DOHH2 (cell line): ENCODE data around the gene TRPC4AP.

Experiments used
- H3F3A ChIP-seq: fragments of 200-600 bp; sonication (generic), shearing (Covaris generic); 2 replicates; pipeline ENCODE4 v1.6.0; 2016; ENCODE audit warnings: antibody characterized with exemption, mild to moderate bottlenecking; ENCODE audit not compliant: control insufficient read depth, insufficient read depth
- H3K27ac ChIP-seq: fragments of 200-600 bp; sonication (generic); 2 replicates; pipeline ENCODE4 v1.5.1; 2014; ENCODE audit warnings: low read depth, mild to moderate bottlenecking, low read length, moderate library complexity
- H3K27me3 ChIP-seq: fragments of 200-600 bp; sonication (generic); 2 replicates; pipeline ENCODE4 v1.6.1; 2014; ENCODE audit warnings: mild to moderate bottlenecking, low read length, mixed read lengths; ENCODE audit not compliant: control insufficient read depth
- H3K36me3 ChIP-seq: fragments of 200-600 bp; sonication (generic); 2 replicates; pipeline ENCODE4 v1.6.1; 2014; ENCODE audit warnings: mild to moderate bottlenecking, low read length, moderate library complexity, mixed read lengths; ENCODE audit not compliant: control insufficient read depth
- H3K4me1 ChIP-seq: fragments of 200-600 bp; sonication (generic); 2 replicates; pipeline ENCODE4 v1.6.1; 2014; ENCODE audit warnings: mild to moderate bottlenecking, low read length, mixed read lengths; ENCODE audit not compliant: control insufficient read depth
- H3K4me2 ChIP-seq: fragments of 200-600 bp; sonication (generic); 2 replicates; pipeline ENCODE4 v1.6.0; 2014; ENCODE audit warnings: mild to moderate bottlenecking, low read length, moderate library complexity
- H3K4me3 ChIP-seq: fragments of 200-600 bp; sonication (generic); 2 replicates; pipeline ENCODE4 v1.5.1; 2014; ENCODE audit warnings: mild to moderate bottlenecking, low read length, mixed read lengths
- H3K79me2 ChIP-seq: fragments of 200-600 bp; sonication (generic); 2 replicates; pipeline ENCODE4 v1.6.1; 2014; ENCODE audit warnings: mild to moderate bottlenecking, low read length, mixed read lengths; ENCODE audit not compliant: control insufficient read depth
- H3K9me2 ChIP-seq: fragments of 200-600 bp; sonication (generic); replicated peaks from 2 replicates; pipeline ENCODE4 v1.6.1; 2014; ENCODE audit warnings: mild to moderate bottlenecking, low read length, mixed read lengths; ENCODE audit not compliant: control insufficient read depth
- H3K9me3 ChIP-seq: fragments of 200-600 bp; sonication (generic); 2 replicates; pipeline ENCODE4 v1.6.1; 2014; ENCODE audit warnings: antibody characterized with exemption, low read length, mixed read lengths; ENCODE audit not compliant: control insufficient read depth, insufficient read depth
- H4K20me1 ChIP-seq: fragments of 200-600 bp; sonication (generic); 2 replicates; pipeline ENCODE4 v1.6.0; 2014; ENCODE audit warnings: low read depth, mild to moderate bottlenecking, antibody characterized with exemption, low read length, moderate library complexity; ENCODE audit not compliant: control insufficient read depth, insufficient read depth
- EZH2phosphoT487 ChIP-seq: fragments of 200-600 bp; sonication (generic); IDR thresholded peaks from 2 replicates; pipeline ENCODE4 v1.6.1; 2017; ENCODE audit warnings: borderline replicate concordance, mild to moderate bottlenecking, antibody characterized with exemption, low read length, moderate library complexity, mixed read lengths
- TF ChIP-seq, protein P1 (sequence below): fragments of 200-600 bp; sonication (generic); IDR thresholded peaks from one replicate; pipeline ENCODE4 v1.5.1; 2014; ENCODE audit warnings: antibody characterized with exemption, mild to moderate bottlenecking, low read depth, low read length; ENCODE audit not compliant: poor library complexity, severe bottlenecking

The TRPC4AP gene

DNA sequence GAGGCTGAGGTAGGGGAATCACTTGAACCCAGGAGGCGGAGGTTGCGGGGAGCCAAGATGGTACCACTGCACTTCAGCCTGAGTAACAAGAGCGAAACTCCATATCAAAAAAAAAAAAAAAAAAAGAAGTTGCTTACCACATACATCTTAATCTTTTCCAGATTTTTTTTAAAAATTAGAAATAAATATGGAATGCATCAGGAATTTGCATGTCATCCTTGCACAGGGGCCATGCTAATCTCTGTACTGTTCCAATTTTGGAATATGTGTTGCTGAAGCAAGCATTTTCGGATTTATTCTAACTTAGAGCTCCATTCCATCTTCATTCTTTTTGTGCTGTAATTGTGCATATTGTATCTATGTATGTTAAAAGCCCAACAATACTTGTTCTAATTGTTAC, 62.5 kb downstream of the TRPC4AP start:
- TF ChIP-seq, protein P1, sequence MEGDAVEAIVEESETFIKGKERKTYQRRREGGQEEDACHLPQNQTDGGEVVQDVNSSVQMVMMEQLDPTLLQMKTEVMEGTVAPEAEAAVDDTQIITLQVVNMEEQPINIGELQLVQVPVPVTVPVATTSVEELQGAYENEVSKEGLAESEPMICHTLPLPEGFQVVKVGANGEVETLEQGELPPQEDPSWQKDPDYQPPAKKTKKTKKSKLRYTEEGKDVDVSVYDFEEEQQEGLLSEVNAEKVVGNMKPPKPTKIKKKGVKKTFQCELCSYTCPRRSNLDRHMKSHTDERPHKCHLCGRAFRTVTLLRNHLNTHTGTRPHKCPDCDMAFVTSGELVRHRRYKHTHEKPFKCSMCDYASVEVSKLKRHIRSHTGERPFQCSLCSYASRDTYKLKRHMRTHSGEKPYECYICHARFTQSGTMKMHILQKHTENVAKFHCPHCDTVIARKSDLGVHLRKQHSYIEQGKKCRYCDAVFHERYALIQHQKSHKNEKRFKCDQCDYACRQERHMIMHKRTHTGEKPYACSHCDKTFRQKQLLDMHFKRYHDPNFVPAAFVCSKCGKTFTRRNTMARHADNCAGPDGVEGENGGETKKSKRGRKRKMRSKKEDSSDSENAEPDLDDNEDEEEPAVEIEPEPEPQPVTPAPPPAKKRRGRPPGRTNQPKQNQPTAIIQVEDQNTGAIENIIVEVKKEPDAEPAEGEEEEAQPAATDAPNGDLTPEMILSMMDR: no peak
- no peak for TF ChIP-seq EZH2phosphoT487
- H3K9me2 ChIP-seq: no peaks in the 10 kb centered on the region
- no peak overlapping the region for H3K27ac ChIP-seq
- H3F3A ChIP-seq: no peaks in the 10 kb centered on the region
- H3K27me3 ChIP-seq: no peaks in the 10 kb centered on the region
- no peaks in the 10 kb centered on the region for H3K79me2 ChIP-seq
- no peaks in the 10 kb centered on the region for H3K9me3 ChIP-seq
- H3K36me3 ChIP-seq: peaks cover 32% of the 10 kb centered on the region
- no peak overlapping the region for H3K4me2 ChIP-seq
- H3K4me3 ChIP-seq: no peak overlapping the region
- no peaks in the 10 kb centered on the region for H3K4me1 ChIP-seq
- no peaks in the 10 kb centered on the region for H4K20me1 ChIP-seq

DNA sequence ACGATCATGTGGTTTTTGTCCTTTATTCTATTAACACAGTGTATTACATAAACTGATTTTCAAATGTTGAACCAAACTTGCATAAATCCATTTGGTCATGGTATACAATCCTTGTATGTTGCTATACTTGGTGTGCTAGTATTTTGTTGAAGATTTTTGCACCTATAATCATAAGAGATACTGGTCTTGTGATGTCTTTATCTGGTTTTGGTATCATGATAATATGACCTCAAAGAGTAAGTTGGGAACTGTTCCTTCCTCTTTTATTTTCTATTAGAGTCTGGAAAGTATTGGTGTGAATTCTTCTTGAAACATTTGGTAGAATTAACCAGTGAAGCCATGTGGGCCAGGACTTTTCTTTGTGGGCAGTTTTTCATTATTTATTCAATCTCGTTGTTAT, 65.3 kb downstream of the TRPC4AP start:
- Histone ChIP-seq H3K79me2 (no peaks in the 10 kb centered on the region), H3K9me3 (no peaks in the 10 kb centered on the region), H3K4me3 (no peak overlapping the region), H3K9me2 (no peaks in the 10 kb centered on the region), H3F3A (no peaks in the 10 kb centered on the region), H4K20me1 (no peaks in the 10 kb centered on the region), H3K27ac (no peak overlapping the region), H3K4me2 (no peak overlapping the region), H3K36me3 (peaks cover 17% of the 10 kb centered on the region), H3K27me3 (no peaks in the 10 kb centered on the region), H3K4me1 (no peaks in the 10 kb centered on the region)
- TF ChIP-seq, protein P1: no peak

DNA sequence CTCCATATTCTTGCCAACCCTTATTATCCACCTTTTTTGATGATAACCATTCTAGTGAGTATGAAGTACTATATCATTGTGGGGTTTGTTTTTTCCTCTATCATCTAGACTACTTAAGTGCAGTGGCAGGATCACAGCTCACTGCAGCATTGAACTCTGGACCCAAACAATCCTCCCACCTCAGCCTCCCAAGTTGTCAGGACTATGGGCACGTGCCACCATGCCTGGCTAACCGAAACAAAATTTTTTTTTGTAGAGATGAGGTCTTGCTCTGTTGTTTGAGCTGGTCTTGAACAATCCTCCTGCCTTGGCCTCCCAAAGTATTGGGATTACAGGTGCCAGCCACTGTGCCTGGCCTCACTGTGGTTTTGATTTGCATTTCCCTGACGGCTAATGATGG, 67.5 kb downstream of the TRPC4AP start:
- Histone ChIP-seq H3K27me3 (no peaks in the 10 kb centered on the region), H3K4me1 (no peaks in the 10 kb centered on the region), H3K9me3 (no peaks in the 10 kb centered on the region), H3K27ac (no peak overlapping the region), H3K9me2 (no peaks in the 10 kb centered on the region), H3K4me2 (no peak overlapping the region), H3F3A (no peaks in the 10 kb centered on the region), H4K20me1 (no peaks in the 10 kb centered on the region), H3K4me3 (no peak overlapping the region), H3K79me2 (no peaks in the 10 kb centered on the region), H3K36me3 (peaks cover 16% of the 10 kb centered on the region)
- no peak for TF ChIP-seq EZH2phosphoT487
- TF ChIP-seq, protein P1: no peak

DNA sequence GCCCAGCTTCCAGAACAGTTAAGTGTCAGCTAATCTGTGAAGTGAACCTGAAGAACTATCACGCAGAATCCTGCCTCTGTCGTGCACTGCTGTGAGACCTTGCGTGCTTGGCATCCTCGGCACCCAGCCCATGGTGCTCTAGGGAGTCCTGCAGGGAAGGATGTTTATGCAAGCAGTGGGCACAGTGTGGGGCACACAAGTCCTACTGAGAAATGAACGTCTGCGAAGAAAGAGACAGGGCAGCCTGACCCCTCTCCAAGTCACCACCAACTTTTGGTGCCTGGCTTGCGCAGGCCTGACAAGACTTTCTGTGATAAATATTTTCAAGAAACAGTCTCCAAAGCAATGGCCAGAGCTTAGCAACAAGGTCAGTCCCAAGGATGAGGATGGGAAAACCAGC, 69.0 kb downstream of the TRPC4AP start:
- no peaks in the 10 kb centered on the region for H4K20me1 ChIP-seq
- no peaks in the 10 kb centered on the region for H3F3A ChIP-seq
- H3K4me1 ChIP-seq: no peaks in the 10 kb centered on the region
- no peaks in the 10 kb centered on the region for H3K27me3 ChIP-seq
- H3K4me2 ChIP-seq: no peak overlapping the region
- no peaks in the 10 kb centered on the region for H3K9me2 ChIP-seq
- H3K36me3 ChIP-seq: peaks cover 21% of the 10 kb centered on the region
- no peaks in the 10 kb centered on the region for H3K9me3 ChIP-seq
- H3K4me3 ChIP-seq: no peak overlapping the region
- TF ChIP-seq, protein P1: no peak
- no peaks in the 10 kb centered on the region for H3K79me2 ChIP-seq
- H3K27ac ChIP-seq: no peak overlapping the region
